HG03175 (cell line): ENCODE measurements around the gene TRIOBP.

Source experiments
- ATAC-seq: cut with Tn5 transposase; IDR thresholded peaks from one replicate; pipeline ENCODE4 v1.9.1; 2021; ENCODE audit warnings: mild to moderate bottlenecking, moderate library complexity; ENCODE audit not compliant: unreplicated experiment

Gene TRIOBP

DNA sequence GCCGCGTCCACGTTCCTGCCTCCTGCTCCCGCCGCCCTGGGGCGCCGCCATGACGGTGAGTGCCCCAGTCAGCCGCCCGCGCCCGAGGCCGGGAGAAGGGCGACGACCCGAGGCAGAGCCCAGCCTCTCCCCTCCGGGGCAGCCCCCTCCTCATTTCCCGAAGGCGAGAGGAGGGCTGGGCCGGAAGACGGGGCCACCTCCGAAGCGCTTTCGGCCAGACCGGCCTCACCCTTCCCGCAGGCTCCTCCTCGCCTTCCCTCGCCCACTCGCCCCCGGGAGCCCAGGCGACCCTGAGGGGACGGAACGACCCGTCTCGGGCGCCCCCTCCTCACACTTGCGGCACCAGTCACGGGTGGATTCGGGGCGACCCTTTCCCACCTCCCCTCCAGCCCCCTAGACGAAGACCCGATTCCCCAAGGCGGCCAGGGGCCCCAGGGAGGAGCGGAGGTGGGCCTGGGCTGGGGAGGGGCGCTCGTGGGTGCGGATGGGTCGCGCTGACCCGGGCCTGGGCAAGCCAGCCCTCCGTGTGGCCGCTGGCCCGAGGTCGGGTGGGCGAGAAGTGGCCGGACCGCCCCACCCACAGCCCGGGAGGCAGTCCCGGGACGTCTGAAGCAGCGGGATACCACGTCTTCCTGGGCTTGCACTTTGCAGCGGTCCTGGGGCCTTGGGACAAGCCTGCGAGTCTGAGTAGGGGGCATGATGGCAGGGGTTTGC is 49.7 kb downstream of the TRIOBP start:
- ATAC-seq = no peak

DNA sequence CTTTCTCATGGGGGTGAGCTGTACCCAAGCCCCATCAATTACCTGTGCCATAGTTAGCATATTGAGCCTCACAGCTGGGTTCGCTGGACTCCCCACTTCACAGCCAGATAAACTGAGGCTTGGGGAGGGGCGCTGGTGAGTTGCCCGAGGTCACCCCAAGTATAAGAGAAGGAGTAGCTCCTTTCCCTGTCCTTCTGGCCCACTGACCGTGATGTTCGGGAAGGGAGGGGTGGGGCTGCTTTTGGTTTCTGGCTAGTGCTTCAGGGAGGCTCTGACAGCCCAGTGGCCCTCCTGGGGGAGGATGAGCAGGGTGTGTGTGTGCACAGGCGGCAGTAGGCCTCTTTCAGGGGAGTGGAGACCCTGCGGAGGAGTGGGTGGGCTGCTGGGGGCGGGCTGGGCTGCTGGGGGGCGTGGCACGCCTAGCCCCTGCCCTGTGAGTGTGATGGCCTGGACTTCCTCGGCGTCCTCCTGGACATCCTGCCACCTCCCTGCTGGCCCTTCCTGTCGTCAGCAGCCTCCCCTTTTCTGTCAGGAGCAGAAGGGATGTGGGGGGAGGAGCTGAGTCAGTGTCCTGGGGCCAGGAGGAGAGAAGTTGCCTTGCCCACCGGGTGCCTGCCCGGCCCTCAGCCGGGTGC is 50.3 kb downstream of the TRIOBP start:
- no peak for ATAC-seq

DNA sequence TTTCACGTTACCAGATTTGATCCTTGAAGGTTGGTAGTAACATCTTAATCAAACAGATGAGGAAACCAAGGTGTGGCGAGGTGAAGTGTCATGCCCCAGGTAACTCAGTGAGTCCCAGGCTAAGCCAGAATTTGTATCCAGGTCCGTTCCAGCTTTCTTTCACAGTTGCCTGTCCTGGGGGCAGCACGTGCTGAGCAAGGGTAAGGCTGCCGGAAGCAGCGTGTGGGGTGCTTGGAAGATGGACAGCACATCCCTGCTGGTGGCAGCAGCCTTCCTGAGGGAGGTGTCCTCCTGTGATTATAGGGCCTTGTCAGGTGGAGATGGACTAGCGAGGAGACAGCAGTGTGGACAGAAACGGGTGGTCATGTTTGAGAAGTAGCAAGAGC is 50.9 kb downstream of the TRIOBP start:
- no peak for ATAC-seq

DNA sequence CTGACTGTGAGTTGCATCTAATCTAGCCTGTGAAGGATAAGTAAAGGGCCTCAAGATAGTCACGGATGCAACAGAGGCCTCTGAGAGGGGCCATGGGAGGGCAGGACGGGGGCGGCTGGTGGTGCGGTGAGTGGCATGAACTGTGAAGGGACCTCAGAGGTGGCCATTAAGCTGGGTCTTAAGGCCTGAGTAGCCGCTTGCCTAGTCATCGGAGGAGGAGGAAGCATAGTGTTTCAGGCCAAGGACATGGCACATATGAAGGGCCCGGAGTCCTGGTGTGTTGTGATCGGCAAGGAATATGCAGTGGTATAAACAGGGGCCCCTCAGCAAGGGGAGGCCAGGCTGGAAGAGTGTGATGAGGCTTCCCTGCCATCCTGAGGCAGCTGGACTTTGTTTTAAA is 51.8 kb downstream of the TRIOBP start:
- no peak for ATAC-seq

DNA sequence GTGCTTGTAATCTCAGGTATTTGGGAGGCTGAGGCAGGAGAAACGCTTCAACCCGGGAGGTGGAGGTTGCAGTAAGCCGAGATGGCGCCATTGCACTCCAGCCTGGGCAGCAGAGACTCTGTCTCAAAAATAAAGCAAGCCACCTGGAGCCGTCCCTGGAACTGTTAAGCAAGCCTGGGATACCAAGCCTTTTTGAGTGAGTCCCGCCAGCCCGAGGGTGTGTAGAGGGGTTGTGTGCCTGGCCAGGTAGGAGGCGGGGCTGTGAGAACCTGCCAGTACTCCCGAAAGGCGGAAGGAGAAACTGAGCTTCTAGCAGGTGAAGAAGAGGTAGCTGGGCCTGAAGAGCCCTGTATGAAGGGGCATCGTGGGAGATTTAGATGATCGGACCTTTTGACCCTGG is 52.4 kb downstream of the TRIOBP start:
- ATAC-seq = no peak

DNA sequence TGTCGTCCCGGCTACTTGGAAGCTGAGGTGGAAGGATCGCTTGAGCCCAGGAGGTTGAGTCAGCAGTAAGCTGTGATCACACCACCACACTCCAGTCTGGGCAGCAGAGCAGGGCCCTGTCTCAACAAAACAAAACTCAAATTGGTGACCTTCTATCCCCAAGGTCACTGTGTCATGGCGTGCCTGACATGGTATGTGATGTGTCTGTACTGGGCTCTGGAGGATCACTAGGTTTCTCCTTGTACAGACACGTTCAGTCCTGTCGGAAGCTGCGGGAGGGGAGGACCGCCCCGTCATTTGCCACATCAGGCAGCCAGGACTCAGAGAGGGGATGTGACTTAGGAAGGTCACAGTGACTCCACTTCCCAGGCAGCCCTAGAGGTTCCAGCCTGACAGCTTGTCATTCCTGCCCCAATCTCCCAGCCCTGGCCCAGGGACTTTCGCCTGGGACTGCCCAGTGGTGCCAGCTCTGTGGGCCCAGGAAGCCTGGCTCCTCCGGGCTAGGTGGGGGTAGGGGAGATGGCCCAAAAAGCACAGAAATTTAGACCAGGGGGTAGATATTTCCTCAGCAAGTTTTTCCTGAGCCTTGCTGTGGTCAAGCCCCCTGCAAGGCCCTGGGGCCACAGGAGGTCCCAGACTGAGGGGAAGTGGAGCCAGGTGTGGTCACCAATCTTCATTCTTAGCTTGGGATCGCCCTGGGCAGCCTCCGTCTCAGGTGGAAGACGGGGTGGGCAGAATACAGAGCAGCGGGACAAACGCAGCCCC is 53.2 kb downstream of the TRIOBP start:
- ATAC-seq = no peak

DNA sequence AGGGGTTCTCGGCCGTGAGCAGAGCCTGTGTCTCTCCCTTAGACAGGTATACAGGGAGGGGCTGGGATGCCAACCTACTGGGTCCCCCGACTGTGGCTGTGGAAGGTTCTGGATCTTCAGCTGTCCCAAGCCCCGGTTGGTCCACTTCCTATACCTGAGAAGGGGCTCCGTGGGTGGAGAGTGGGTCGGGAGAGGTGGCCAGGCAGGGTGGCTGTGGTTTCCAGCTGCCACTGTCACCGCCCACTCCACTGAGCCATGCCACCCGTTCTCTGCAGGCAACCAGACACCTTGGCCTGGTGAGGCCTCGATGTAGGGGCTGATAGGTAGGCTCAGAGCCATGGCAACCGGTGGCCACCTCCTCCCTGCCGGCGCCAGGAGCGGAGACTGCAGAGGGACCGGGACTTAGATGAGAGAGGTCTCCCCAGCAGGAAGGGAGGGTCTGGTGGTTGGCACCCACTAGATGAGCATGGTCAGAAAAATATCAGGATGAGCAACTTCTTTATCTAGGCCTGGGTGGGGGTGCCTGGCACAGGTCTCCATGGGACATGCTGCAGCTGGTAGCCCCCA is 53.8 kb downstream of the TRIOBP start:
- ATAC-seq = no peak

DNA sequence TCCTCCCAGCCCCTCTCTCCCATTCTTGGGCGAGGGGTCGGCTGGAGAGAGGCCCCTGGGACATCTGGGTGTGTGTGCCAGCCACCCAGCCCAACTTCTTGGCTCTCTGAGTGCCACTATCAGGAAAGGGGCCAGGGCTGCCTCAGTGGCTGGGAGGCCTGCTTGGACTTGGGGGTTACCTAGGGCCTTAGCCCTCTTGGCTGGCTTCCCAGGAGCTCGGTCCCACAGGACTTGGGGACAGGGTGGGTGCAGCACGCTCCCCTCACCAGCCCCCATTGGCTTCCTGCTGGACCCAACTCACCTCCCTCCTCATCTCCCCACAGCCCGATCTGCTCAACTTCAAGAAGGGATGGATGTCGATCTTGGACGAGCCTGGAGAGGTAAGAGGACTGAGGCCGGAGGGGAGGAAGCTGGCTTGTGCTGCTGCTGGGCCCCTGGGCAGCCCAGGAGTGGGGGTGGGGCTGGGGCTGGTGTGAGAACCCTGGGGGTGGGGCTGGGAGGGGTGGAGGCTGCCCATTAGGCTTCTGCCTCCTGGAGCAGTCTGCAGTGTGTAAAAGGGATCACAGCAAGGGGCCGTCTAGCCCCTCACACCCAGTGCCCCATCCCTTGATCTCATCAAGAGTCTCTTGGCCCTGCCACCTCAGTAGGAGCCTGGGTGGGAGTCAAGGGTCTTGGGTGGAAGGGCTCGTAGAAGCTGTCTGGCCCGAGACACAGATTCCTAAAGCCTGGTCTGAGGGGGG is 54.8 kb downstream of the TRIOBP start:
- ATAC-seq = no peak

DNA sequence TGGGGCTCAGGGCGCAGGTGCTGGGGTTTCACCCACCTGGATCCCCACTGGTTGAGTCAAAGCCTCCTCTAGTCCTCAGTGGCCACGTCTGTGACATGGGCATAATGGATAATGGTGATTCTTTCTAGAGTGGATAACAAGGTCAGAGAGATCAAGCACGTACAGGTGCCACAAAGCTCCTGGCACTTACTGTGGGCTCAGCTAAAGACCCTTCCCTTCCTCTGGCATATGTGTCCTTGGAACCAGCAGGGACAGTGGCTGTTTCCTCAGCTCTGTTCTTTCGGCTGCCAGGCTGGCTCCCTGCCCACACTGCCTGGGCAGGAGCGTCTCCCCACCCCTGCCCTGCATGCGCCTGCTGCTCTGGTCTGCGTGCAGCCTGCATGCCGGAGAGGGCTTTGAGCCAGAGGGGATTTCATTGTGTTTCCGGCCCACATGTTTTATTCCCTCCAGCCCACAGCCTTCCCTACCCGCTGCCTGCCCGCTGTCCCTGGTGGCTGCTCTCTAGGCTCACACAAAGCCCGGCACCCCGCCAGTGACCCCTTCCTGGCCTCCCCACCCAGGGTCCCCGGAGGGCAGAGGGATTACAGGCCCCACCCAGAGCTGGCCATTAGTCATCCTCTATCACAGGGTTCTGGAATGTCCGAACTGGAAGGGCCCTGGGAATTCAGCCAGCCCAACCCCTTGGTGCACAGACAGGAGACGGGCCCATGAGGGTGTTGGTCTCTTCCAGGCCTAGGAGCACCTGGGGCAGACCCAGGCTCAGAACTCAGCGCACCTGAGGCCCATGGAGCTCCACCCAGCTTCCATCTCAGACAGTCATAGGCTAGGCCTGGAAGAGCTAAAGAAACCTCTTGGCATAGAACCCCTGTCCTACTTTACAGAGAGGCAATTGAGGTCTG is 55.6 kb downstream of the TRIOBP start:
- ATAC-seq = no peak

DNA sequence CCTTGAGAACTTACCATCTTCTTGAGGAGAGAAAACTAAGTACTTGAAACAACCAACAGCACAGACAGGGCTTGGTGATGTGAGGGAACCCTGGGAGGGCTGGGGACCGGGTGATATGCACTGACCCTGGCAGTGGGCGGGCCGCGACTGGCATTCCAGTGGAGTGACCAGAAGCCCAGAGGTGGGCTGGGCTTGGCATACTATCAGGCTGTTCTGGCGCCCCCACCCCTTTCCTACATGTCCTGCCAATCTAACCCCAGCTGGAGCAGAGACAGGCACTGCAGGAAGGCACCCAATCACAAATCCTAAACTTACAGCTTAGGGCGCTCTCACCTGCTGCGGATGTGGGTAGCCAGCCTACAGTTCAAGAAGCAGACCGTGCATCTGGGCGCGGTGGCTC is 56.9 kb downstream of the TRIOBP start:
- no peak for ATAC-seq

DNA sequence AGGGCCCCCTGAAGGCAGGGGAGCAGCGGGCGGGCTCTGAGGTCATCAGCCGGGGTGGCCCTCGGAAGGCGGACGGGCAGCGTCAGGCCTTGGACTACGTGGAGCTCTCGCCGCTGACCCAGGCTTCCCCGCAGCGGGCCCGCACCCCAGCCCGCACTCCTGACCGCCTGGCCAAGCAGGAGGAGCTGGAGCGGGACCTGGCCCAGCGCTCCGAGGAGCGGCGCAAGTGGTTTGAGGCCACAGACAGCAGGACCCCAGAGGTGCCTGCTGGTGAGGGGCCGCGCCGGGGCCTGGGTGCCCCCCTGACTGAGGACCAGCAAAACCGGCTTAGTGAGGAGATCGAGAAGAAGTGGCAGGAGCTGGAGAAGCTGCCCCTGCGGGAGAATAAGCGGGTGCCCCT is 60.8 kb downstream of the TRIOBP start:
- no peak for ATAC-seq

DNA sequence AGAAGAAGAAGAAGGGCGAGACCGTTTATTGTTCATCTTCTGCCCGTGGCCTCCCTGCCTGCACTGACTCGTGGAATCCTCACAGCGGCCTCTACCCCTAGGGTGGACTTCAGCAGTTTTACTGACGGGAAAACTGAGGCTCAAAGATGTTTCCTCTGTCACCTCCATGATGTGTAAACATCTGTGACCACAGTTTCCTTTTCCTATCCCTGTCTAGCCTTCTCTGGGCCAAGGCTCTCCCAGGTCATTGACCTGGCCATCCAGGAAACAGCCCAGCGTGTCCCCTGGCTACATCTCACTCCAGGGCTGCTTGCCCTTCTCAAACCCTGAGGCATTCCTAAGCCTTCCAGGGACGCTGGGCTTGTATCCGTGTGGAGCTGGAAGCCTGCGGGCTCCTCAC is 61.8 kb downstream of the TRIOBP start:
- no peak for ATAC-seq

DNA sequence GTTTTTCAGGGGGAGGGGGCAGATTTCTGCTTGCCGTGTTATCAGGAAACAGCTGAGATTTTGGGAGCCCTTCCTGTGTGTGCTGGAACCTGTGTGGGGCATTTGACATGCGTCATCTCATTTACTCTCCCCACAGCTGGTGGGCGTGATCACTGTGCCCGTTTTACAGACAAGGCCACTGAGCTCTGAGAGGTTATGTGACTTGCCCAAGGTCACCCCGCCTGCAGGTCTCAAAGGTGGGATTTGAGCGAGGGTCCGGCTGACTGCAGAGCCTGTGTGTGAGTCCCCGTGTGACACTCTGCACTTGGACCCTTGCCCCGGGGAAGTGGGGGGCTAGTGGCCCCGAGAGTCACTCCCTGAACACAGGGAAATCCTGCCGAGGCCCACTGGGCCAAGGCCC is 62.4 kb downstream of the TRIOBP start:
- no peak for ATAC-seq

DNA sequence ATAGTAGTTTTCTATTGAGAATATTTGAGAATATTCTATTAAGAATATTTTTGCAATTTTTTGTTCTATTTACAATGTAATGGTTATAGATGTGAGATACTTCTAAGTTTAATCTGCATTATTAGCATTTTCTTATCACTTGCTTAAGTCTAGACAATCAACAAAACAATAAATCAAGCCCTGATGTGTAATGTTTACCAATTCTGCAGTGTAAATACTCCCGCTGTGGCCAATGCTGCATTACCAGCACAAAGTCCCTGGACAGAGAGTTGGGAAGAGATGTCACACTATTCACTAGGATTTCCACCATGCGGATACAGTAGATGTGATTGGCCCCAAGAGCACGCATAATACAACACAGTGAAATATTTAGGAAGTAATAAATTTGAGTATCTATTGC is 63.3 kb downstream of the TRIOBP start:
- ATAC-seq = no peak

DNA sequence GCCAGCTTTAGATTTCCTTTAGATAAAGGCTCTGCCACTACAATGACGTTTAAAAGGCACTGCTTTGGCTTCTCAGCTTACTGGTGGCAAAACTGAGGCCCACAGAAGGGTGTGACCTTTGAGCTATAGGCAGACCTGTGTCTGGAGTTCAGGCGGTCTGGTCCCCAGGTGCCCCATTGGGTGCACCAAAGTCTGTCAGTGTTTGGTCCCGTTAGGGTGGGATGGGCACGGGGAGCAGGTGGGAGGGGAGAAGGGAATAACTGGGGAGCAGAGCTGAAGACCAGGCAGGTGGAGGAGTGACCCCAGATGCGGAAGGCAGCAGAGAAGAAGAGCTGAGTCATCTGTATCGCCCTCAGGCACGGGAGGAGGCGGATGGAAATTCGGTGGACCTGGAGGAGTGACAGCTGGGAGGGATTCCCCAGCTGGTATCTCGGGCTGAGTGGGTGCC is 65.6 kb downstream of the TRIOBP start:
- no peak for ATAC-seq

DNA sequence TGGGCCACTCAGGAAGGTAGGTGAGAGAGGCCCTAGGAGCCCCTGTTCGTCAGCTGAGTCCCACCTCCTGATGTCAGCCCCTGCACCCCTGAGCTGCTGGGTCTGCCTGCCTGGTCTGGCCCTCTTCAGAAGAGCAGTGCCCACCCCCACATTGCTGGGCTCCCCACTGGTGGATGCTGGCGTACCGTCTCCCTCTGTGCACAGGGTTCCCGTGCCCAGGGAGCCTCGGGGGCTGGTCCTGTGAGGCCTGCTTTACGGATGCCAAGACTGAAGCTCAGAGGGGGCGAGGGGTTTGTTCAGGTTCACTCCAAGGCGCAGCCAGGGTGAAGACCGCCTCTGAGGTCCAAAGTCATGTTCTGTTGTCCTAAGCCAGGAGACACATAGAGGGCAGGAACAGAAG is 66.2 kb downstream of the TRIOBP start:
- no peak for ATAC-seq

DNA sequence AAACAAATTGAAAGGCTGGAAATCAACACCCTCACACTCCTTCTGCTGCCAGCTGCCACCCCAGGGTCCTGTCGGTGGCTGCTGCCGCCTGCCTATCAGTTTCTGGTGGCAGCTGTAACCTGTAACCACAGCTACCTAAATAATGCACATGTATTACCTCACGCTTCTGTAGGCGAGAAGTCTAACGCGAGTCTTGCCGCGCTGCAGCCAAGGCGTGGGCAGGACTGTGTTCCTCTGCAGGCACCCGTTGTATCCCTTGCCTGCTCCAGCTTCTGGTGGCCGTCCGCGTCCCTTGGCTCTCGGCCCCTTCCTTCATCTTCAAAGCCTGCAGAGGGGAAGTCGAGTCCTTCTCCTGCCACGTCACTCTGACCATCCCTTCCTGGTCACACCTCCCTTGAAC is 66.8 kb downstream of the TRIOBP start:
- no peak for ATAC-seq

DNA sequence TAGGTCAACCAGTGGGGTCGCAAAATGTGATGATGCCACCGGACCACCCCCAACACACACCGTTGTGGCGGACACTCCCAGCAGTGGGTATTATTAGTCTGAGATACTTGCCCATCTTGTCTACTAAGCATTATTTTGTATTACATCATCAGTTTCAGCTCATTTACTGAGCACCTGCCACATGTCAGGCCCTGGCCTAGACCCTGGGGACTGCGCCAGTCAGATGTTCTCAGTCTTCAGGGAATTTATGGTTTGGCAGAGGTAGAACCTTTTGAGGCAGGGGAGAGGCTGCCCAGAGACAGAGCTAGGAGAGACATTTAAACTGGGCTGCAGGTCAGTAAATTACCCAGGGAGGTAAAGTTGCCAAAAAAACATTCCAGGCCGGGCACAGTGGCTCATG is 67.8 kb downstream of the TRIOBP start:
- ATAC-seq = no peak

DNA sequence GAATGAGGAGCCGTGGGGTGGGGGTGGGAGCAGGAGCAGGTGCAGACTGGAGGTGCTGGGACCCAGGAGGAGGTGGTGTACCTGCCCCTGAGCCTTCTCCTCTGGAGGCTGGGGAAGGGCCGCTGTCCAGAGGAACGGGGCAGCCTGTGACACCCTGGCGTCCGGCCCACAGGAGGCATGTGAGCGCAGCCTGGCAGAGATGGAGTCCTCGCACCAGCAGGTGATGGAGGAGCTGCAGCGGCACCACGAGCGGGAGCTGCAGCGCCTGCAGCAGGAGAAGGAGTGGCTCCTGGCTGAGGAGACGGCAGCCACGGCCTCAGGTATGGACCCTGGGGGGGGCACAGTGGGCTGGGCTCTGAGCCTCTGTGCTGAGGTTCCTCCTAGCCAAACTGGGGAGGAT is 68.7 kb downstream of the TRIOBP start:
- ATAC-seq = no peak

DNA sequence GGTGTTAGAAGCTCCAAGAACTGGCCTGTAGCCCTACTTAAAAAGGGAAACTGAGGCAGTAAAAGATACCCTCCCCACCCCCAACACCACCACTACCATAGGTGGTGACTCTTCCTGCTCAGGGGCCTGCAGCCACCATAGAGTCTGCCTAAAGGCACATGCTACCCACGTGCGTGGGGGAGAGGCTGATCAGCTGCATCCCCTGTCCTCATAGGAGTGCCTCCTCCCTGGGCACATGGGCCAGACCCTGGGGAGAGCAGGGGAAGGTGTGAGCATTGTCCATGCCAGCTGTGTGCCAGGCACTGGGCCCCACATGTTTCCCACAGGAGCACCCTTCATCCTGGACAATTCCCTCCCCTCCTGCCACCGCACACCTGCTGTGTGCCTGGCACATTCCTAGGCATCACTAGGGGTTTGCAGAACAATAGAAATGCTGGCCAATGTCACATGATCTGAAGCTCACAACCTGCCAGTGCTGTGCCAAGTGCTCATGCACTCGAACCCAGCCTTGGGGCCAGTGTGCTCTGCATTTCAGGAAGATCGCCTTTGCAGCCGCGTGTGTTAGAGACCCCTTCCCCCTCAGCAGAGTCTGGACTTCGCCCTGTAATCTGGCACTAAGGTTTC is 69.2 kb downstream of the TRIOBP start:
- no peak for ATAC-seq
